Measurements from ENCODE around the gene LRRC75B. TPM values are rescaled to one million over a fixed set of nuclear protein-coding genes. Genes with fewer than 3 reads are reported as not detected.

The LRRC75B gene
- total and polyA plus RNA-seq, 2 of the 13 experiments (the other 11 are each of a cell fraction or from before 2014, with no cell fraction given) = 11.8 to 34.8 TPM

GRCh38 chr22:24585927-24586546 is 6.8 kb downstream of the LRRC75B start (continued):
- TF ChIP-seq ZNF432 (CRISPR knock-in tag; IDR thresholded peaks at IDR 0.05; ENCODE audit: borderline replicate concordance) (no peak), SOX13 (IDR thresholded peaks at IDR 0.05) (no peak), SOX13 (CRISPR knock-in tag; conservative IDR thresholded peaks at IDR 0.05 in 1 of 2, IDR thresholded peaks at IDR 0.05 in 1 of 2) (no peak), ZNF160 (CRISPR knock-in tag; IDR thresholded peaks at IDR 0.05) (no peak), ZNF766 (CRISPR knock-in tag; IDR thresholded peaks at IDR 0.05; ENCODE audit: borderline replicate concordance) (no peak), NCOA5 (CRISPR knock-in tag; IDR thresholded peaks at IDR 0.05) (no peak), ZNF354B (CRISPR knock-in tag; IDR thresholded peaks at IDR 0.05) (no peak), ZNF24 (IDR thresholded peaks at IDR 0.05) (no peak), SRSF1 (optimal IDR thresholded peaks at IDR 0.05; ENCODE audit: low read depth, low read length) (no peak)

DNA sequence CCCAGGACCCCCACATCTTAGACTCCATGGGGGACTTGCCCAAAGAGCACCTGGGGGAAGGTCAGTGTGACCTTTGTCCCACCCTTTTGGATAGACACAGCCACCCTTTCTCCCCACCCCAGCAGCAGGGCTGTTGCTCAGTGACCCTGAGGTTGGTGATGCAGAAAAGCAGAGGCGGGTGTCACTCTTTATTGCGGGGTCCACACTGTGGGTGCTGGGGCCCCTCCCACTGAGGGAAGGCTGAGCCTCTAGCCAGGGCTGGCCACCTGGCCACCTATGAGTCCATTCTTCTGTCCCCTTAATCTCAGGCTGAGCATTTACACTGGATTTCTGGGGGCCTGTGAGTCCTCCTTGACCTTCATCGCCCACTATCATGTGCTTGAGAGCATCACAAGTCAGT is 7.4 kb downstream of the LRRC75B start:
- POLR2A ChIA-PET = interaction anchor here (1.5 to 4.1 kb wide), 3 partner anchors 8 to 33 kb away, joined by 4 to 80 read pairs (median 67); partner anchors contain the start of genes GGT1, GUCD1, LRRC75B and SNRPD3

More for the DNA sequence above, 7.4 kb downstream of the LRRC75B start:
- no peaks in the 10 kb centered on the region for H4K20me1 ChIP-seq (ENCODE audit: insufficient read depth, low read length)
- no peak for DNase-seq (ENCODE audit: low spot score)
- CTCF ChIA-PET (ENCODE audit: low intra/inter-chr PET ratio, low total read pairs) = no interaction called here
- peaks cover 8 to 19% of the 10 kb centered on the region in 2 experiments; a peak in 4 of 5 replicates for H3K36me3 ChIP-seq (replicated peaks in 1 of 2; ENCODE audit: control insufficient read depth in 1 of 2, insufficient read depth in 2 of 2, low read length in 2 of 2)
- H2AFZ ChIP-seq (ENCODE audit: low read length) = no peak overlapping the region
- H3K79me2 ChIP-seq (ENCODE audit: insufficient read depth, low read length) = no peaks in the 10 kb centered on the region
- no peaks in the 10 kb centered on the region for H3K9me3 ChIP-seq (ENCODE audit: low read length)
- no peak overlapping the region for H3K4me3 ChIP-seq (replicated peaks in 1 of 3; ENCODE audit: insufficient read depth in 1 of 3, low read depth in 2 of 3, low read length in 3 of 3)
- no peak overlapping the region for H3K9ac ChIP-seq (ENCODE audit: insufficient read depth, low read depth, low read length)
- in situ Hi-C loops (cut with HindIII; ENCODE audit: extremely low pct_ligation_motif_present, low pct_unique_long_range_greater_than_20kb) (no loop called here), intact Hi-C loops (cut with micrococcal nuclease; ENCODE audit: unreplicated experiment) (no loop called here)
- peak overlapping the region; percentile 16 for H3K27ac ChIP-seq (ENCODE audit: extremely low read length, insufficient read depth, low read length)
- TF ChIP-seq ZNF704 (CRISPR knock-in tag; IDR thresholded peaks at IDR 0.05; ENCODE audit: borderline replicate concordance) (no peak), MIER2 (CRISPR knock-in tag; IDR thresholded peaks at IDR 0.05) (no peak), ZNF460 (CRISPR knock-in tag; IDR thresholded peaks at IDR 0.05; ENCODE audit: borderline replicate concordance) (no peak), RCOR2 (CRISPR knock-in tag; IDR thresholded peaks at IDR 0.05) (no peak), SIX4 (CRISPR knock-in tag; IDR thresholded peaks at IDR 0.05) (no peak), JUNB (CRISPR knock-in tag; IDR thresholded peaks at IDR 0.05; ENCODE audit: borderline replicate concordance) (no peak), ADNP (CRISPR knock-in tag; IDR thresholded peaks at IDR 0.05) (no peak), ZNF282 (IDR thresholded peaks at IDR 0.05; ENCODE audit: partially characterized antibody) (no peak), ATM (IDR thresholded peaks at IDR 0.05; ENCODE audit: borderline replicate concordance) (no peak), CAMTA2 (CRISPR knock-in tag; IDR thresholded peaks at IDR 0.05; ENCODE audit: borderline replicate concordance) (no peak), ZNF788 (CRISPR knock-in tag; IDR thresholded peaks at IDR 0.05; ENCODE audit: borderline replicate concordance) (no peak), IRX3 (CRISPR knock-in tag; IDR thresholded peaks at IDR 0.05; ENCODE audit: borderline replicate concordance, low read depth) (no peak)
- TF ChIP-seq, protein P1, sequence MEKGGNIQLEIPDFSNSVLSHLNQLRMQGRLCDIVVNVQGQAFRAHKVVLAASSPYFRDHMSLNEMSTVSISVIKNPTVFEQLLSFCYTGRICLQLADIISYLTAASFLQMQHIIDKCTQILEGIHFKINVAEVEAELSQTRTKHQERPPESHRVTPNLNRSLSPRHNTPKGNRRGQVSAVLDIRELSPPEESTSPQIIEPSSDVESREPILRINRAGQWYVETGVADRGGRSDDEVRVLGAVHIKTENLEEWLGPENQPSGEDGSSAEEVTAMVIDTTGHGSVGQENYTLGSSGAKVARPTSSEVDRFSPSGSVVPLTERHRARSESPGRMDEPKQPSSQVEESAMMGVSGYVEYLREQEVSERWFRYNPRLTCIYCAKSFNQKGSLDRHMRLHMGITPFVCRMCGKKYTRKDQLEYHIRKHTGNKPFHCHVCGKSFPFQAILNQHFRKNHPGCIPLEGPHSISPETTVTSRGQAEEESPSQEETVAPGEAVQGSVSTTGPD (CRISPR knock-in tag; IDR thresholded peaks at IDR 0.05) = no peak
- H3K4me1 ChIP-seq (ENCODE audit: insufficient read depth, low read length) = peaks cover 85% of the 10 kb centered on the region
- no TSS peak for BruUV-seq (replicated peaks)
- H3K27me3 ChIP-seq (ENCODE audit: control insufficient read depth in 1 of 2, insufficient read depth in 2 of 2, low read length in 2 of 2) = no peaks in the 10 kb centered on the region
- WGBS (ENCODE audit: low lambda C conversion rate) = no CpG with 5 or more reads among the region's 3 CpGs
- no peak for ATAC-seq
- no peak overlapping the region for H3K4me2 ChIP-seq (ENCODE audit: low read depth, low read length)
- FAIRE-seq = no peak

Measured in HepG2 (cell line).